Measurements from ENCODE around the gene CBX7.

Gene CBX7

GRCh38 chr22:39090426-39091064, 61.9 kb downstream of the CBX7 start:
- no peak for DNase-seq

- DNase-seq, result no peak
Observed at GRCh38 chr22:39089928-39090327, 62.6 kb downstream of the CBX7 start.

GRCh38 chr22:39088685-39089032, 63.8 kb downstream of the CBX7 start:
- DNase-seq, result no peak

- no peak for DNase-seq
Observed at GRCh38 chr22:39087881-39088684, 64.4 kb downstream of the CBX7 start.

- DNase-seq, result no peak
Observed at GRCh38 chr22:39087098-39087497, 65.4 kb downstream of the CBX7 start.

GRCh38 chr22:39084666-39085065, 67.8 kb downstream of the CBX7 start:
- no peak for DNase-seq

GRCh38 chr22:39083212-39084165, 69.0 kb downstream of the CBX7 start:
- no peak for DNase-seq

- DNase-seq, result no peak
Observed at GRCh38 chr22:39081598-39081997, 70.9 kb downstream of the CBX7 start.

- no peak for DNase-seq
Observed at GRCh38 chr22:39081016-39081415, 71.5 kb downstream of the CBX7 start.
